ENCODE measurements around the gene GABBR2.

DNA sequence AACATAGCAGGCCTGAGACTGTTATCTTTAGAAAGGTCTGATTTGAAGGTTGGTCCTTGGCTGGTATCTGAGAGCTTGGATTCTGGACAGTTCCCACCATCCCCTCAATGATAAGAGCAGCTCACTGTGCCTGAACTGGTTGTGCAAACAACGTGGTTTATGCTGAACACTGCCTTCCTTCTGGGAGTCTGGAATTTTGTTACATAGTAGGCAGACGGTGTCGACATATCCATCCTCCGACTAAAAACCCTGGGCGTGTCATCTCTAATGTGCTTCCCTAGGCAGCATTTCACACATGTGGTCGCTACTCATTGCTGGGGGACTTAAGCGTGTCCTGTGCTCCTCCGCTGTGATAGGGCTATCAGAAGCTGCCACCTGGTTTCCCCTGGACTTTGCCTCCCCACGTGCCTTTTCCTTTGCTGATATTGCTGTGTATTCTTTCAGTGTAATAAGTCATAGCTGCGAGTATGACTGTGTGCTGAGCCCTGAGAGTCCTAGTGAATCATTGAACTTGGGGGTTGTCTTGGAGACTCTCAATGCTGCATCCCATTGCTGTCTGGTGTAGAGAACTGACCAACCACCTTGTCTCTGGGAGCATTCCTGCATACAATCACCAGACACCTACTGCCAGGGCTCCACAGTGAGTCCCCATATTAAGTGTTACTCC, 334.2 kb downstream of the GABBR2 start:
- TF ChIP-seq, protein P1, sequence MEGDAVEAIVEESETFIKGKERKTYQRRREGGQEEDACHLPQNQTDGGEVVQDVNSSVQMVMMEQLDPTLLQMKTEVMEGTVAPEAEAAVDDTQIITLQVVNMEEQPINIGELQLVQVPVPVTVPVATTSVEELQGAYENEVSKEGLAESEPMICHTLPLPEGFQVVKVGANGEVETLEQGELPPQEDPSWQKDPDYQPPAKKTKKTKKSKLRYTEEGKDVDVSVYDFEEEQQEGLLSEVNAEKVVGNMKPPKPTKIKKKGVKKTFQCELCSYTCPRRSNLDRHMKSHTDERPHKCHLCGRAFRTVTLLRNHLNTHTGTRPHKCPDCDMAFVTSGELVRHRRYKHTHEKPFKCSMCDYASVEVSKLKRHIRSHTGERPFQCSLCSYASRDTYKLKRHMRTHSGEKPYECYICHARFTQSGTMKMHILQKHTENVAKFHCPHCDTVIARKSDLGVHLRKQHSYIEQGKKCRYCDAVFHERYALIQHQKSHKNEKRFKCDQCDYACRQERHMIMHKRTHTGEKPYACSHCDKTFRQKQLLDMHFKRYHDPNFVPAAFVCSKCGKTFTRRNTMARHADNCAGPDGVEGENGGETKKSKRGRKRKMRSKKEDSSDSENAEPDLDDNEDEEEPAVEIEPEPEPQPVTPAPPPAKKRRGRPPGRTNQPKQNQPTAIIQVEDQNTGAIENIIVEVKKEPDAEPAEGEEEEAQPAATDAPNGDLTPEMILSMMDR (conservative IDR thresholded peaks at IDR 0.05) = no peak
- TF ChIP-seq EZH2 (IDR thresholded peaks at IDR 0.05; ENCODE audit: low read depth) = no peak
